ENCODE results near the gene TCEANC.
A peak's percentile ranks its signal among the peaks of the same experiment; 100 is the strongest.

The TCEANC gene

GRCh38 chrX:13691841-13692371 is 39.0 kb downstream of the TCEANC start:
- Histone ChIP-seq H3K27me3 (ENCODE audit: control insufficient read depth, insufficient read depth, low read length) (peaks cover 15% of the 10 kb centered on the region), H3K9ac (ENCODE audit: low read depth, low read length) (no peak overlapping the region), H3K9me3 (ENCODE audit: control insufficient read depth, insufficient read depth, low read length) (no peaks in the 10 kb centered on the region), H3K4me1 (ENCODE audit: control insufficient read depth, insufficient read depth, low read length) (peaks cover 45% of the 10 kb centered on the region), H3K36me3 (ENCODE audit: control insufficient read depth, insufficient read depth, low read length) (no peaks in the 10 kb centered on the region), H3K27ac (ENCODE audit: low read depth, low read length) (no peak overlapping the region), H3K4me3 (ENCODE audit: low read depth, low read length) (no peak overlapping the region)

- H3K9ac ChIP-seq (ENCODE audit: low read depth, low read length) = no peak overlapping the region
- H3K27me3 ChIP-seq (ENCODE audit: control insufficient read depth, insufficient read depth, low read length) = peaks cover 9% of the 10 kb centered on the region
- peaks cover 5% of the 10 kb centered on the region; the same call in 1 of the 2 replicates for H3K36me3 ChIP-seq (ENCODE audit: control insufficient read depth, insufficient read depth, low read length)
- H3K27ac ChIP-seq (ENCODE audit: low read depth, low read length) = peak overlapping the region; percentile 2
- no peaks in the 10 kb centered on the region for H3K9me3 ChIP-seq (ENCODE audit: control insufficient read depth, insufficient read depth, low read length)
- H3K4me3 ChIP-seq (ENCODE audit: low read depth, low read length) = peak overlapping the region; percentile 12; the same call in 1 of the 2 replicates
- peaks cover 50% of the 10 kb centered on the region for H3K4me1 ChIP-seq (ENCODE audit: control insufficient read depth, insufficient read depth, low read length)
These were observed 39.9 kb downstream of the TCEANC start for GRCh38 chrX:13692771-13693231.

- Histone ChIP-seq H3K9me3 (ENCODE audit: control insufficient read depth, insufficient read depth, low read length) (no peaks in the 10 kb centered on the region), H3K9ac (ENCODE audit: low read depth, low read length) (no peak overlapping the region), H3K36me3 (ENCODE audit: control insufficient read depth, insufficient read depth, low read length) (peaks cover 5% of the 10 kb centered on the region; the same call in 1 of the 2 replicates), H3K27ac (ENCODE audit: low read depth, low read length) (no peak overlapping the region), H3K4me1 (ENCODE audit: control insufficient read depth, insufficient read depth, low read length) (peaks cover 47% of the 10 kb centered on the region), H3K27me3 (ENCODE audit: control insufficient read depth, insufficient read depth, low read length) (peaks cover 2% of the 10 kb centered on the region), H3K4me3 (ENCODE audit: low read depth, low read length) (peak overlapping the region; percentile 12; the same call in 1 of the 2 replicates)
These were observed 40.5 kb downstream of the TCEANC start for GRCh38 chrX:13693341-13693961.

- Histone ChIP-seq H3K27ac (ENCODE audit: low read depth, low read length) (no peak overlapping the region), H3K9ac (ENCODE audit: low read depth, low read length) (no peak overlapping the region), H3K4me1 (ENCODE audit: control insufficient read depth, insufficient read depth, low read length) (peaks cover 53% of the 10 kb centered on the region), H3K4me3 (ENCODE audit: low read depth, low read length) (no peak overlapping the region), H3K27me3 (ENCODE audit: control insufficient read depth, insufficient read depth, low read length) (no peaks in the 10 kb centered on the region), H3K9me3 (ENCODE audit: control insufficient read depth, insufficient read depth, low read length) (no peaks in the 10 kb centered on the region), H3K36me3 (ENCODE audit: control insufficient read depth, insufficient read depth, low read length) (peaks cover 5% of the 10 kb centered on the region; the same call in 1 of the 2 replicates)
These were observed 41.4 kb downstream of the TCEANC start for GRCh38 chrX:13694359-13694758.

- Histone ChIP-seq H3K4me1 (ENCODE audit: control insufficient read depth, insufficient read depth, low read length) (peaks cover 53% of the 10 kb centered on the region), H3K9me3 (ENCODE audit: control insufficient read depth, insufficient read depth, low read length) (no peaks in the 10 kb centered on the region), H3K27ac (ENCODE audit: low read depth, low read length) (no peak overlapping the region), H3K36me3 (ENCODE audit: control insufficient read depth, insufficient read depth, low read length) (peaks cover 5% of the 10 kb centered on the region; the same call in 1 of the 2 replicates), H3K27me3 (ENCODE audit: control insufficient read depth, insufficient read depth, low read length) (no peaks in the 10 kb centered on the region), H3K4me3 (ENCODE audit: low read depth, low read length) (no peak overlapping the region), H3K9ac (ENCODE audit: low read depth, low read length) (no peak overlapping the region)
These were observed 42.0 kb downstream of the TCEANC start for GRCh38 chrX:13694983-13695382.

- Histone ChIP-seq H3K9ac (ENCODE audit: low read depth, low read length) (no peak overlapping the region), H3K27me3 (ENCODE audit: control insufficient read depth, insufficient read depth, low read length) (no peaks in the 10 kb centered on the region), H3K27ac (ENCODE audit: low read depth, low read length) (no peak overlapping the region), H3K4me3 (ENCODE audit: low read depth, low read length) (no peak overlapping the region), H3K4me1 (ENCODE audit: control insufficient read depth, insufficient read depth, low read length) (peaks cover 46% of the 10 kb centered on the region), H3K36me3 (ENCODE audit: control insufficient read depth, insufficient read depth, low read length) (peaks cover 5% of the 10 kb centered on the region; the same call in 1 of the 2 replicates), H3K9me3 (ENCODE audit: control insufficient read depth, insufficient read depth, low read length) (no peaks in the 10 kb centered on the region)
These were observed 42.7 kb downstream of the TCEANC start for GRCh38 chrX:13695601-13696115.

- Histone ChIP-seq H3K4me1 (ENCODE audit: control insufficient read depth, insufficient read depth, low read length) (peaks cover 52% of the 10 kb centered on the region), H3K27ac (ENCODE audit: low read depth, low read length) (no peak overlapping the region), H3K9me3 (ENCODE audit: control insufficient read depth, insufficient read depth, low read length) (no peaks in the 10 kb centered on the region), H3K9ac (ENCODE audit: low read depth, low read length) (no peak overlapping the region), H3K4me3 (ENCODE audit: low read depth, low read length) (no peak overlapping the region), H3K27me3 (ENCODE audit: control insufficient read depth, insufficient read depth, low read length) (no peaks in the 10 kb centered on the region), H3K36me3 (ENCODE audit: control insufficient read depth, insufficient read depth, low read length) (peaks cover 5% of the 10 kb centered on the region; the same call in 1 of the 2 replicates)
These were observed 44.5 kb downstream of the TCEANC start for GRCh38 chrX:13697455-13697854.

- Histone ChIP-seq H3K4me1 (ENCODE audit: control insufficient read depth, insufficient read depth, low read length) (peaks cover 48% of the 10 kb centered on the region), H3K36me3 (ENCODE audit: control insufficient read depth, insufficient read depth, low read length) (peaks cover 5% of the 10 kb centered on the region; the same call in 1 of the 2 replicates)
These were observed 45.0 kb downstream of the TCEANC start for GRCh38 chrX:13697976-13698375.

GRCh38 chrX:13698432-13698831 is 45.5 kb downstream of the TCEANC start:
- H3K9me3 ChIP-seq (ENCODE audit: control insufficient read depth, insufficient read depth, low read length) = no peaks in the 10 kb centered on the region
- no peak overlapping the region for H3K9ac ChIP-seq (ENCODE audit: low read depth, low read length)
- H3K4me3 ChIP-seq (ENCODE audit: low read depth, low read length) = no peak overlapping the region
- no peaks in the 10 kb centered on the region for H3K27me3 ChIP-seq (ENCODE audit: control insufficient read depth, insufficient read depth, low read length)
- H3K27ac ChIP-seq (ENCODE audit: low read depth, low read length) = no peak overlapping the region
- peaks cover 5% of the 10 kb centered on the region; the same call in 1 of the 2 replicates for H3K36me3 ChIP-seq (ENCODE audit: control insufficient read depth, insufficient read depth, low read length)
- H3K4me1 ChIP-seq (ENCODE audit: control insufficient read depth, insufficient read depth, low read length) = peaks cover 44% of the 10 kb centered on the region

More at GRCh38 chrX:13697976-13698375, 45.0 kb downstream of the TCEANC start:
- no peaks in the 10 kb centered on the region for H3K27me3 ChIP-seq (ENCODE audit: control insufficient read depth, insufficient read depth, low read length)
- no peak overlapping the region for H3K27ac ChIP-seq (ENCODE audit: low read depth, low read length)
- no peak overlapping the region for H3K4me3 ChIP-seq (ENCODE audit: low read depth, low read length)
- no peaks in the 10 kb centered on the region for H3K9me3 ChIP-seq (ENCODE audit: control insufficient read depth, insufficient read depth, low read length)
- no peak overlapping the region for H3K9ac ChIP-seq (ENCODE audit: low read depth, low read length)

- no peak overlapping the region for H3K4me3 ChIP-seq (ENCODE audit: low read depth, low read length)
- H3K4me1 ChIP-seq (ENCODE audit: control insufficient read depth, insufficient read depth, low read length) = peaks cover 35% of the 10 kb centered on the region
- no peak overlapping the region for H3K27ac ChIP-seq (ENCODE audit: low read depth, low read length)
- no peak overlapping the region for H3K9ac ChIP-seq (ENCODE audit: low read depth, low read length)
- H3K27me3 ChIP-seq (ENCODE audit: control insufficient read depth, insufficient read depth, low read length) = no peaks in the 10 kb centered on the region
- H3K36me3 ChIP-seq (ENCODE audit: control insufficient read depth, insufficient read depth, low read length) = peaks cover 14% of the 10 kb centered on the region
- H3K9me3 ChIP-seq (ENCODE audit: control insufficient read depth, insufficient read depth, low read length) = no peaks in the 10 kb centered on the region
These were observed 46.4 kb downstream of the TCEANC start for GRCh38 chrX:13699183-13699826.

GRCh38 chrX:13700380-13700779 is 47.4 kb downstream of the TCEANC start:
- H3K27ac ChIP-seq (ENCODE audit: low read depth, low read length) = no peak overlapping the region
- H3K36me3 ChIP-seq (ENCODE audit: control insufficient read depth, insufficient read depth, low read length) = peaks cover 15% of the 10 kb centered on the region
- peaks cover 27% of the 10 kb centered on the region for H3K4me1 ChIP-seq (ENCODE audit: control insufficient read depth, insufficient read depth, low read length)
- no peak overlapping the region for H3K4me3 ChIP-seq (ENCODE audit: low read depth, low read length)
- no peaks in the 10 kb centered on the region for H3K9me3 ChIP-seq (ENCODE audit: control insufficient read depth, insufficient read depth, low read length)
- H3K27me3 ChIP-seq (ENCODE audit: control insufficient read depth, insufficient read depth, low read length) = no peaks in the 10 kb centered on the region
- H3K9ac ChIP-seq (ENCODE audit: low read depth, low read length) = no peak overlapping the region
